Measurements from ENCODE around the gene ANXA11. TPM values are rescaled to one million over a fixed set of nuclear protein-coding genes. Genes with fewer than 3 reads are reported as not detected.
"Not testable (repeated sequence)": the region's sequence is repeated elsewhere in the genome, so short reads cannot be mapped to it uniquely, and the experiment has no call there.

ANXA11 gene
- polyA plus RNA-seq (2014; cell fraction: cytosol; rRNA removed): 1.2 and 1.7 TPM in 2 replicates
- polyA plus RNA-seq (2014; cell fraction: nucleus; rRNA removed): 0.92 and 1.2 TPM in 2 replicates

DNA sequence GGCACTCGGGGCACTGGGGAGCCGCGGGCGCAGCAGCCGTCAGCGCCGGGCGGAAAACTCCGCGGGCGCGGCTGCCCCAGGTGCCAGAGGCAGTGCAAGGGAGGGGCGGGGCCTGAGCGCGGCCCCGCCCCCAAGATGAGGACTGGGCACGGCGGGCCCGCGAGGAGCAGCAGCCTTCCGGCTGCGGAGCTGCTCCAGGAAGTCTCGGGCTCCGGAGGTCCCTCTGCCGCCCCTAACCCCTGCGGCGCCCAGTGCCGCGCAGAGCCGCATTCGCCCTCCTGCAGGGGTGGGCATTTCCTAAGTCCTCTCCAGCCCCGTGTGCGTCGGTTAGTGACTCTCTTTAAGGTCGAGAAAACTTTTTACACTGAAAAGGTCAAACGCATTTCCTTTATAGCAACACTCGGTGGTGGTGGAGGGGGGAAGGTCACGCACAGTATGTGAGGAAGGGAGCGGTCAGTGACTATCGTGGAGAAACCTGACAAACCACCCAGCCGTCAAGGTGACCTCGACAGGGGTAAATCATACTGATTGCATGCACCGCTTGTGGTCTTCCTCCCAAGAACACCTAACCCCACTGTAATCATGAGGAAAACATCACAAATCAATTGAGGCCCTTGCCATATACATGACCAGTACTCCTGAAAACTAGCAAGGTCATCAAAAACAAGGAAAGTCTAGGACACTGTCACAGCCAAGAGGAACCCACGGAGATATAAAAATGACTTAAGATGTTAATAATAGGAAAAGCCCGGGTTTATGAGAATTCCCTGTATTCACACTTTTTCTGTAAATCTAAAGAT is at the start of gene ANXA11:
ANXA11 (minus strand) TSS at position 61 of the 800 bp plus-strand sequence. CDS start 32,676 bp downstream, outside the sequence.
- DNase-seq (ENCODE audit: low spot score): peak; percentile 60

DNA sequence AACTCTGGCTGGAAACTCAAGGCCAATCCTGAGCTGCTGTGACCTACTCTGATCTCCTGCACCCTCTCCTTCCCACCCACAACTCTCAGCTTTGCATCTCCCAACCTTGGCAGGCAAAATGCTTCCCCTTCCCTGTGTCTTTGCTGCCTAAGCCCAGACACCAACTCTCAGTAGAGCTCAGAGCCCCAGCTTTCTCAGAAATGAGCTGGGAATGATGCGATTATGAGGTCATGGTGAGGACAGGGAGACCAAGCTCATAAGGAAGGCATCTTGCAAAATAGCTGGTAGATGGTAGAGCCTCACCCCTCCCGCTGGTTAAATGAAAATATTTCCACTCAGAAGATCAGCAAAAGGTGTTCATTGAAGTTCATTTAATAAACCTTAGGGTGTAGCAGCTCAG is 49.4 kb upstream of the ANXA11 start:
- not testable (repeated sequence) for DNase-seq (ENCODE audit: low spot score)

DNA sequence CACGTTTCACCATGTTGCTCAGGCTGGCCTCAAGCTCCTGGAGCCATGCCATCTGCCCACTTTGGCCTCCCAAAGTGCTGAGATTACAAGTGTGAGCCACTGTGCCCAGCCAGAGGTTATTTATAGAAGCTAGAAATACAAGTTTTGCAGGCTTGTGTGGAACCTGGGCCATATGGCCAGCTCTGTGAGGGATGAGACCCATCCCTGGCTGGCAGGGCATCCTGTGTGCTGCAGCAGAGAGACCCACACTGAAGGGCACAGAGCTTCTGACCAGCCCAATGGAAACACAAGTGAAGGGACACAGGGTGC is 48.6 kb upstream of the ANXA11 start:
- DNase-seq (ENCODE audit: low spot score): not testable (repeated sequence)

DNA sequence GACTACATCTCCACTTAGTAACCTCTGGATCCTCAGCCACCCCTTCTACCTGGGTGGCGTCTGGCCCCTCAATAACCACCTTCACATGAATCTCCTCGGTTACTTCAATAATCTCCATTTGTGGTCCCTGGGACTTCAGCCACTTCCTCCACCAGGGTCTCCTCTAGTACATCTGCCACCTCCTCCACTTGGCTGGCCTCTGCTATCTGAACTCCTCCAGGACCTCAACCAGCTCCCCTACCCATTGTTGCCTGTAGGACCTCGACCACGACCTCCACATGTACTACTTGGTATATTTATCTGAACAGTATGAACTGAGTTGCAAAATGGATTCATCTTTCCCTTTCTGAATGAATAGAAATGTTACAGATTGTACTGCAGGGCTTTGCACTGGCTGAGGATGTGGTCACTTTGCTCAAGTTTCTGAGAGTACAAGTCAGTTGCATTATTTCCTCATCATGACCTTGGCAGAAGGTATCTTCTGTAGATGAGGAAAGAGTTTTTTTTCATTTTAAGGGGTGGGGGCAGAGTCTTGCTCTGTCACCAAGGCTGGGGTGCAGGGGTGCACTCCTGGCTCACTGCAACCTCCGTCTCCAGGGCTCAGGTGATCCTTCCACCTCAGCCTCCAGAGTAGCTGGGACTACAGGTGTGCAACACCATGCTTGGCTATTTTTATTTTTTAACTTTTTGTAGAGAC is 48.1 kb upstream of the ANXA11 start:
- DNase-seq (ENCODE audit: low spot score): no peak

DNA sequence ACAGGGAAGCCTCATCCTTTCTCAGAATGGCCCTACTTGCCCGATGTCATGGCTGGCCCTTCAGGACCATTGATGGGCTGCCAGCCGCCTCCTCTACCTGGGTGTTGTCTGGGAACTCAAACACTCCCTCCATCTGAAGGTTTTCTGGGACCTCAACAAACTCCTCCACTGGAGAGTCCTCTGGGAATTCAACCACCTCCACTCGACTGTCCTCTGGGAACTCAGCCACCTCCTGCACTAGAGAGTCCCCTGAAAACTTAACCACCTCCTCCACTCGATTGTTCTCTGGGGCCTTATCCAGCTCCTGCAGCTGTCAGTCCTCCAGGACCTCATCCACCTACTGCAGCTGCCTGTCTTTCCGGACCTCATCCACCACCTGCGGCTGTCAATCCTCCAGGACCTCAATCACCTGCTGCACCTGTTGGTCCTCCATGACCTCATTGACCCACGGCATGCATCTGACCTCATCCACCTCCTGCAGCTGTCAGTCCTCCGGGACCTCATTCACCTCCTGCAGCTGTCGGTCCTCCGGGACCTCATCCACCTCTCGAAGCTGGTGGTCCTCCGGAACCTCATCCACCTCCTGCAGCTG is 47.1 kb upstream of the ANXA11 start:
- peak; percentile 0 for DNase-seq (ENCODE audit: low spot score)

DNA sequence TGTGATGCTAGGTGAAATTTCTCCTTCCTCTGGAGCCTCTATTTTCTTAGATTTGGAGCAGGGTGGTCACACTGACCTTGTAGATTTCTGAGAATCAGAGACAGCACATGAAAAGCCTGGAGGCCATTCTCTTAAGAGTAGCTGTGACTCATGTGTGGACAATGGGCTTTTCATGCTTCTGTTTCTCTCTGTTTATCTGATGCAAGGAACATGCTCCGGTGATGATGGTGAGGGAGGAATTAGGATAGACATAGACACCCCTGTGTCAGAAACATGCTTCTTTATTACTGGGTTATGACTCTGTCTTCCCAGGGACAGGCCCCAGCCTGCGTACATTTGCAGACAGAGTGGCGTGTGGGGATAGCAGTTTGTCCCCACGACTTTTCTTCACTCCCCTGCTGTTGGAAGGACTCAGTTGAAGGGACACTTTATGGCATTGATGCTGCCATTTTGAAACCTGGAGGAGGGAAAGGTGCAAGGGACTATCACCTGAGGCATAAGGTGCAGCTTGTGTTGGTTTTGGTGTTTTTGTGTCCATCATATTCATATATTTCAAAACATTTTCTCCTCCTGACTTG is 46.5 kb upstream of the ANXA11 start:
- DNase-seq (ENCODE audit: low spot score): not testable (repeated sequence)

DNA sequence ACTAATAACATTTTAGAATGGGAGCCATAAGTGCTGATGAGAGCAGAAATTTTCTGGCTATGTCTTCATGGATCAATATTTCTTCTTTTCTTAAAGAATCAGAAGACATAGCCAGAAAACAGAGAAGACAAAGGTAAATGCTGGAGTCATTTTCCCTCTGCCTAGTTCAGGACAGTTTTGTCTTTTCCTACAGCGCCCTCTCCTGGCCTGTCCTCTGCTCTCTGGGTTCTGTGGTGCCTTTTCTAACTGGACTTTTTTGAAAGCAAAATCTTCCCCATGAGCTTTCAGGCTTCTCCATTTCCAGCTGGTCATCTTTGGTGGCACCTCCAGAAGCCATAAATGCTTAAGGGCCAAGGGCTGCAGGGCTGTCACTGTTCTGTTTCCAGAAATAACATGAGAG is 45.1 kb upstream of the ANXA11 start:
- not testable (repeated sequence) for DNase-seq (ENCODE audit: low spot score)

DNA sequence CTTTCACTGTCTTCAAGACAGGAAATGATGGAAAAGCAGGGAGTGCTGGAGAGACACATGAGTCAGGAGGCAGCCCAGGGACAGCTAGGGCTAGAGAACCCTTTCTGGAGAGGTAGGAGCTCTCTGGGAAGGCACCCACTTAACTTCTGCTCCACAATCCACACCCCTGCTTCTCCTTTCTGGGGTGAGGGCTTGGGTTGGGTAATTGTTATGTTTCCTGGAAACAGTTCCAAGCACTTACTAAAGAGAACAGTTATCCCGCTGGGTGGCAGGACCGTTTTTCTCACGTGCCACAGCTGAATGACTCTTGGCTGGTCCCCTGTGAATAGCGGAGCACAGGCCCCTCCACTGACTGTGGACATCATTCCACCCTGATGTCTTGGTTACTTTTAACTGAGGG is 44.6 kb upstream of the ANXA11 start:
- not testable (repeated sequence) for DNase-seq (ENCODE audit: low spot score)

DNA sequence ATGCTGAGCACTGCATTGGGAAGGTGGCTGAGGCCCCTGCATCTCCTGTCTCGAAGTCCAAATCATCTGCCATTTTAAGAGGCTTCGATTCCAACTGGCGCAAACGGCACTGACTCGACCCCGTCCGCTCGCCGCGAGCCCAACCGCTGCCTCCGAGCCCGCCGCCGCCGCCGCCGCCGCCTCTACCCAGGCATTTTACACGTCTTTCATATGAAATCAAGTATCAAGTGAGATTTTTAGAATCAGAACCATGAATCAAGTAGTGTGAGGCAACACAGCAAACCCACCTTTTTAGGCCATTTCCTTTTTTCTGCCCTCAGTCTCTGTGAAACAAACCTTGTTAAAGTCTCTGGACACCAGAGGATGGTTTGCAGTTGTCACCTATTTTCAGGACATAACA is 42.3 kb upstream of the ANXA11 start:
- not testable (repeated sequence) for DNase-seq (ENCODE audit: low spot score)

DNA sequence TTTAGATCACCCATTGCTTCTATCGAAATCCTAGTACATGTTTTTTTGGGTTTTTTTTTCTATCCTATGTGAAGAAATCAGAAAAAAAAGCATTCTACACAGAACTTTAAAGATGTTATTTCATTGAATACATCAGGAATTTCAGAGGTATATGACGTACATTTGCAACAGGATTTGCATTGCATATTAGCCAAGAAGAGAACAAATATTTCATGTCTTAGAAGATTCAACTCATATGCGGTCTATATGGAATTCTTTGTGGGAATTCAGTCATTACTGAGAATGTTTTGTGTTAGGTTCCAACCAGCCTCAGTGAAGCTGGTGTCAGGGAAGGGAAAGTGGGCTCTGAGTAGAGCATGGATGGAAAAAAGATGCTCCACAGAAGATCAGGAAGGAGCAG is 39.0 kb upstream of the ANXA11 start:
- not testable (repeated sequence) for DNase-seq (ENCODE audit: low spot score)

DNA sequence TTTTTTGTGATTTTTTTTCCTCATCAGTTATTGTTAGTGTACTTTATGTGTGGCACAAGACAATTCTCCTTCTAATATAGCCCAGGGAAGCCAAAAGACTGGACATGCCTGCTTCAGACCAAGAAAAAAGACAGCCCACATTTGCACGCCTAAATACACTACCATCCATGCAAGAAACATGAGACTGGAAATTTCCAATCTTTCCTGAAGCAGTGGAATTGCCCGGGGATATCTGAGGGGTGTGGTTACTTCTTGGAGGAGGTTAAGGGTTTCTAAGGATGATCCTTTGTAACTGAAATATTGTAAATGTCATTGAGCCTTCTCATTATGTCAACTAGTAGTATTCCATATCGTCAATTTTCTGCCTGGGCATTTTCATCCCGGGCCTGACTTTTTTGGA is 37.0 kb upstream of the ANXA11 start:
- DNase-seq (ENCODE audit: low spot score): not testable (repeated sequence)

DNA sequence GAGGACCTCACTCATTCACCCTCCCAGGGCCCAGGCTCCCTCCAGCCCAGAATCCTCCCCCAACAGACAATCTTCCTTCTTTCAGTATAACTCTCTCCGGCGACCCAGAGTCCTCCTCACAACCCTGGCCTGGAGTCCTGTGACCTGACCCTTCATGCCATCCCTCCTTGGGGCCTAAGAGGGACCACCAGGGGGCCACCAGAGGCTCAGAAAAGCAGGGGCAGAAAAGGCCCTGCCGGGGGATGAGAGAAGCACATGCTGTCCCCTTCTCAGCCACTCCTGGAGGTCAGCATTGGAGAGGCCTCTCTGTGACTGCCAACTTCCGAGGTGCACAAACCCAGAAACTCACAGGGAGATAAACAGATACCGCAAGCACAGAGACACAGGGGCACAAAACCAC is 31.1 kb upstream of the ANXA11 start:
- DNase-seq (ENCODE audit: low spot score): not testable (repeated sequence)

DNA sequence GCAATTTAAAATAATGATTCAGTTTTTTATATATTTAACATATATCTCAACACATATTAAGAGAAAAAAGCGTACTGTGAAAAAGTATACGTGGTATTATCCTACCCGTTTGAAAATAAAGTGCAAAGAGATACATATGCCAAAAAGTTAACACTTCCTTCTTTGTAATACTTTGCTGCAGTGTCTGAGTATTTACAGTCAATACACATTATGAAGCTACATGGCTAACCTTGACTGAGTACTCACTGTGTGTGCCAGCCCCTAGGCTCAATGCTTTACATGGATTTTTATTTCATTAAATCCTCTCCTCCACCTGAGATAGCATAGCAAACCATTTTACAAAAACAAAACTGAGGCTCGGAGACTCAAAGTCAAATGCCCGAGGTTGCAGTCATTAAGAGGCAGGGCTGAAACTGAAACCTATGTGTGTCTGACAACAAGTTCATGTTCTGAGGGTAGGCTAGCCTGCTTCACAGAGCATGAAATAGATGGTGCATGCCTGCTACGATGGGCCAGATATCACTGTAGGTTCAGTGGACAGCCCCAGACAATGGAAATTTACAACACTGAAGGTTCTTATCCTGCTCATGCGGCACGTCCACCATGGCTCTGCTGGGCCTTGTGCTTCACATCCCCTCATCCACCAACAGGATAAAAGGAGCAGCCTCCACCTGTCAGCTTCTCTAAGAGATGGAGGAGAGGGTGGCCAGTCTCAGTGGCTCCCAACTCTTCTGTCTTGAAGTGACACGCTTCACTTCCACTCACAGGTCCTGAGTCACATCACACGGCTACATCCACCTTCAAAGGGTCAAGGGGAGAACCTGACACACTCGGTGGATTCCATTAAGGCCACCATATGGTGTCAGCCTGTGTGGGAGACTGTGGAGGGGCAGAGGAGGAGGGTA is 29.2 kb upstream of the ANXA11 start:
- DNase-seq (ENCODE audit: low spot score): not testable (repeated sequence)

DNA sequence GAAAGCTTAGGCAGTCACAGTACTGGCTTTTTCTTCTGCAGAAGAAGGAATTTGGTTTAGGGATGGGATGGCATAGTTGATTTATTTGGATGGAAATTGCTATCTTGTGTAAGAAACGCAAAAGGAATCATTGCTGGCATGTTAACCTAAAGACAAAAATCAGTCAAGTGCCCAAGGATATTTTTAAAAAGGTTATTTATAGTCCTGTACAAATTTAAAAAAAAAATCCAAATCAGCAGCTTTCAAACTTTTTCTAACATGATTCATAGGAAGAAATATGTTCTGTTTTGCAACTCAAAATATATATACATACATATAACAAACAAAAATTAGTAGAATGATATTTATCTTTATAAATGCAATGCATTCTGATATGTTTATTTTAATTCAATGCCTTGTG is 28.5 kb upstream of the ANXA11 start:
- DNase-seq (ENCODE audit: low spot score): not testable (repeated sequence)

DNA sequence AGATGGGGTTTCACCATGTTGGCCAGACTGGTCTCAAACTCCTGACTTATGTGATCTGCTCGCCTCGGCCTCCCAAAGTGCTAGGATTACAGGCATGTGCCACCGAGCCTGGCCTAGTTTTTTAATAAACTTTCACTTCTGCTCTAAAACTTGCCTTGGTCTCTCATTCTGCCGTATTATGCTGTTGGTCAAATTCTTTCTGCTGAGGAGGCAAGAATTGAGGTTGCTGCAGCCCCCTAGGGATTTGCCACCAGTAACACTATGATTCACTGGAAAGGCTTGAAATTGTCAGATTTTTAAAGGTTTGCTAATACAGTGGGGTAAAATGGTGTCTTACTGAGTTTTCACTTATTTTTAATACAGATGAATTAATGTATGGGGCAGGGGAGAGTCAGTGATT is 21.4 kb upstream of the ANXA11 start:
- DNase-seq (ENCODE audit: low spot score): not testable (repeated sequence)

DNA sequence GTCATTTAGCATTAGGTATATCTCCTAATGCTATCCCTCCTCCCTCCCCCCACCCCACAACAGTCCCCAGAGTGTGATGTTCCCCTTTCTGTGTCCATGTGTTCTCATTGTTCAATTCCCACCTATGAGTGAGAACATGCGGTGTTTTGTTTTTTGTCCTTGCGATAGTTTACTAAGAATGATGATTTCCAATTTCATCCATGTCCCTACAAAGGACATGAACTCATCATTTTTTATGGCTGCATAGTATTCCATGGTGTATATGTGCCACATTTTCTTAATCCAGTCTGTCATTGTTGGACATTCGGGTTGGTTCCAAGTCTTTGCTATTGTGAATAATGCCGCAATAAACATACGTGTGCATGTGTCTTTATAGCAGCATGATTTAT is 17.7 kb upstream of the ANXA11 start:
- DNase-seq (ENCODE audit: low spot score): not testable (repeated sequence)

DNA sequence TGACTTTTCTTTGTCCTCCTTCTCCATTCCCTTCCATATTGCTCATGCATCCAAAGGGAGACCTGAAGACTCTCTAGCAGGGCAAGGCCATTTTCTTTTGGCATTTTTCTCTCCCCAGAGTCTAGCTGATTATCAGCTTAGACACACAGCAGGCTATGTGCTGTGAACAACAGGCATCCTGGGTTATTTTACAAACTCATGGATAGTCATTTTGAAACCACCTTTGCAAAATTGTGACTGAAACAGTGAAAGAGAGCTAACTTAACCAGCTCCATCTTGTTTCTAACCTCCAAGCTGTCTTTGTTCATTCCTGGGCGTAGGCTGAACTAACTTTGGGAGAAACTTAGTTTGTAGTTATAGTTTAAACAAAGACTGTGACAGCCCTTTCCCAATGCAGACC is 13.5 kb upstream of the ANXA11 start:
- not testable (repeated sequence) for DNase-seq (ENCODE audit: low spot score)

DNA sequence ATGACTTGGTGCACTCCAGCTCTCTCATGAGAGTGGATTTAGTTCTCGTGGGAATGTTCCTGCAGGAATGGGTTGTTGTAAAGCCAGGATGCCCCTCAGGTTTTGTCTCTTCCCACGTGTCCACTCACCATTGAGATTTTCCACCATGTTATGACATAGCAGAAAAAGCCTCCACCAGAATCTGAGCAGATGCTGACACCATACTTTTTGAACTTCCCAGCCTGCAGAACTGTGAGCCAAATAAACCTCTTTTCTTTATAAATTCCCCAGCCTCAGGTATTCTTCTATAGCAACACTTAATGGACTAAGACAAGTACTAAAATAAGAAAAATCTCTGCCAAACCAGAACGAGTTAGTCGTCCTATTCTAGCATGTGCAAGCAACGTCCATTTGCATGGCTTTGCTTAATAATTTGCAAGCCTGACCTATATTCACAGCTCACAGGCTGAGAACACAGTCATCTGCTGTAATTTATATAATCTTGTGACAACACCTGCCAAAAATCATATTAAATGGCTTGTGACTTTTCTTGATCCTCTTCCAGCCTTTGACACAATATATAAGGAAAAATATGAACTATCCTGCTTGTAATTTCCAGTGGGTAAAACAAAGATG is 9.1 kb upstream of the ANXA11 start:
- not testable (repeated sequence) for DNase-seq (ENCODE audit: low spot score)

DNA sequence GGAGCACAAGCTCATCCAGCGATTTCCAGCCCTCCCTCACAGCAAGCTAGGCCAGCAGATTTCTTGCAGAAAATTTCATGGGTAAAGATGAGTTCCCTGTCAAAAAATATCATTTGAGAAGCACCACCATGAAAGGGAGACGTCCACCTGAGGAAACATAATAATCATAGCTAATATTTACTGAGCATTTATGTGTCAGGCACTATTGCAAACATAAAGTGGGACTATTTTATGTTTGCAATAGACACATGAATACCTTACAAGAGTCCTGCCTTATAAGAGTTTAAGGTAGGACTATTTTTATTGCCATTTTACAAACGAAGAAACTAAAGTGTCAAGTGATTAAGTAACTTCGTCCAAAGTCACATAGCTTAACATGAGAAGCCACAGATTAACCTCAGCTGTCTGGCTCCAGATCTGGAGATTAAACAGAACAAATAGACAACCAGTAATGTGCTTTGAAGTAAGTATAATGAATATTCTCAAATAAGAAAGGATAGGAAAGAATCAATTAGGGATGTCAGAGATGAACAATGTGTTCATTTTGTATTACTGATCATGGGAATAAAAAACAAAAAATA is 7.3 kb upstream of the ANXA11 start:
- DNase-seq (ENCODE audit: low spot score): not testable (repeated sequence)

DNA sequence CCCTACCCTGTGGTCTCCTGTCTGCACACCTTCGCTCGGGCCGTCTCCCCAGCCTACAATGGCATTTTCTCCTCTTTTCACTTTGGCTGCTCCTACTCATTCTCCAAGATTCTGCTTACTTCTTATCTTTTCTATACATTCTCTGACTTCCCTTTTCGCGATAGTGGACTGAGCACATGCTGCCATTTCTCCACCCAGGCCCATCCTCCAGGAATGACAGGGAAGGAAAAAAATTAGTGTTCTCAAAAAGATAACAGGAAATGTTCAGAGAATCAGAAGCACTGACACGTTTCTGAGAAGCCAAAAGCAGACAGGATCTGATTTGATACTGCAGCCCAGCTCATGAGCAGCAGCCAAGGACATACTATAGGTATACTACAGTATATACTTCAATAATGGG is 6.4 kb upstream of the ANXA11 start:
- DNase-seq (ENCODE audit: low spot score): no peak
